Measurements from ENCODE around the gene FAM20A.

FAM20A gene

GRCh38 chr17:68627956-68628575 lies 26.9 kb upstream of the FAM20A start:
- TF ChIP-seq TCF12 (IDR thresholded peaks at IDR 0.05; ENCODE audit: low read depth), result no peak
- 0 out of 2 replicates have a peak, but pooled peaks have one; percentile 32 for TF ChIP-seq MAX (IDR thresholded peaks at IDR 0.05)

GRCh38 chr17:68624381-68624780 lies 23.2 kb upstream of the FAM20A start:
- no peak for TF ChIP-seq TCF12 (IDR thresholded peaks at IDR 0.05; ENCODE audit: low read depth)
- no peak for TF ChIP-seq MAX (IDR thresholded peaks at IDR 0.05)
- TF ChIP-seq CEBPB (IDR thresholded peaks at IDR 0.05), result no peak
- no peak for TF ChIP-seq ZBTB7A (IDR thresholded peaks at IDR 0.05; ENCODE audit: low read depth)
- no peak for TF ChIP-seq NFIC (IDR thresholded peaks at IDR 0.05)
- TF ChIP-seq REST (IDR thresholded peaks at IDR 0.05; ENCODE audit: low read depth), result no peak
- TF ChIP-seq EGR1 (IDR thresholded peaks at IDR 0.05), result no peak
- no peak for TF ChIP-seq YY1 (IDR thresholded peaks at IDR 0.05; ENCODE audit: low read depth)
- no peak for TF ChIP-seq USF1 (IDR thresholded peaks at IDR 0.05)
- TF ChIP-seq RAD21 (IDR thresholded peaks at IDR 0.05; ENCODE audit: low read depth), result no peak
- no peak for TF ChIP-seq FOXM1 (IDR thresholded peaks at IDR 0.05; ENCODE audit: borderline replicate concordance, low read depth)
- TF ChIP-seq TAF1 (IDR thresholded peaks at IDR 0.05; ENCODE audit: low read depth), result no peak
- TF ChIP-seq EP300 (IDR thresholded peaks at IDR 0.05; ENCODE audit: borderline replicate concordance), result no peak
- TF ChIP-seq CREB1 (IDR thresholded peaks at IDR 0.05; ENCODE audit: low read depth), result no peak
- TF ChIP-seq TEAD4 (IDR thresholded peaks at IDR 0.05), result no peak

- TF ChIP-seq NFIC (IDR thresholded peaks at IDR 0.05) (no peak), CEBPB (IDR thresholded peaks at IDR 0.05) (no peak), CREB1 (IDR thresholded peaks at IDR 0.05; ENCODE audit: low read depth) (no peak), USF1 (IDR thresholded peaks at IDR 0.05) (no peak), EGR1 (IDR thresholded peaks at IDR 0.05) (no peak), ZBTB7A (IDR thresholded peaks at IDR 0.05; ENCODE audit: low read depth) (no peak), RAD21 (IDR thresholded peaks at IDR 0.05; ENCODE audit: low read depth) (no peak)
These were observed 22.6 kb upstream of the FAM20A start for GRCh38 chr17:68623811-68624210.

GRCh38 chr17:68622423-68622822 lies 21.3 kb upstream of the FAM20A start:
- TF ChIP-seq TCF12 (IDR thresholded peaks at IDR 0.05; ENCODE audit: low read depth) (no peak), YY1 (IDR thresholded peaks at IDR 0.05; ENCODE audit: low read depth) (no peak), CEBPB (IDR thresholded peaks at IDR 0.05) (no peak), TEAD4 (IDR thresholded peaks at IDR 0.05) (no peak), MAX (IDR thresholded peaks at IDR 0.05) (no peak), USF1 (IDR thresholded peaks at IDR 0.05) (no peak), RAD21 (IDR thresholded peaks at IDR 0.05; ENCODE audit: low read depth) (no peak), CREB1 (IDR thresholded peaks at IDR 0.05; ENCODE audit: low read depth) (no peak), FOXM1 (IDR thresholded peaks at IDR 0.05; ENCODE audit: borderline replicate concordance, low read depth) (no peak), ZBTB7A (IDR thresholded peaks at IDR 0.05; ENCODE audit: low read depth) (no peak), NFIC (IDR thresholded peaks at IDR 0.05) (no peak), TAF1 (IDR thresholded peaks at IDR 0.05; ENCODE audit: low read depth) (no peak), EP300 (IDR thresholded peaks at IDR 0.05; ENCODE audit: borderline replicate concordance) (no peak), EGR1 (IDR thresholded peaks at IDR 0.05) (no peak), REST (IDR thresholded peaks at IDR 0.05; ENCODE audit: low read depth) (no peak)

- no peak for TF ChIP-seq CREB1 (IDR thresholded peaks at IDR 0.05; ENCODE audit: low read depth)
- no peak for TF ChIP-seq FOXM1 (IDR thresholded peaks at IDR 0.05; ENCODE audit: borderline replicate concordance, low read depth)
- no peak for TF ChIP-seq TEAD4 (IDR thresholded peaks at IDR 0.05)
- TF ChIP-seq ZBTB7A (IDR thresholded peaks at IDR 0.05; ENCODE audit: low read depth), result no peak
- TF ChIP-seq YY1 (IDR thresholded peaks at IDR 0.05; ENCODE audit: low read depth), result no peak
- no peak for TF ChIP-seq EP300 (IDR thresholded peaks at IDR 0.05; ENCODE audit: borderline replicate concordance)
- TF ChIP-seq MAX (IDR thresholded peaks at IDR 0.05), result no peak
These were observed 19.9 kb upstream of the FAM20A start for GRCh38 chr17:68621065-68621464.
